Measurements from ENCODE around the gene MFSD6.

GRCh38 chr2:190545093-190545492, 136.9 kb downstream of the MFSD6 start:
- no peak for TF ChIP-seq CTCF (IDR thresholded peaks at IDR 0.05; ENCODE audit: low read depth, low read length, poor library complexity, severe bottlenecking)
- no peak for TF ChIP-seq EZH2phosphoT487 (IDR thresholded peaks at IDR 0.05; ENCODE audit: borderline replicate concordance, low read length)
